Measurements from ENCODE around the gene XK.
"Not testable (repeated sequence)": the region's sequence is repeated elsewhere in the genome, so short reads cannot be mapped to it uniquely, and the experiment has no call there.

The XK gene, protein sequence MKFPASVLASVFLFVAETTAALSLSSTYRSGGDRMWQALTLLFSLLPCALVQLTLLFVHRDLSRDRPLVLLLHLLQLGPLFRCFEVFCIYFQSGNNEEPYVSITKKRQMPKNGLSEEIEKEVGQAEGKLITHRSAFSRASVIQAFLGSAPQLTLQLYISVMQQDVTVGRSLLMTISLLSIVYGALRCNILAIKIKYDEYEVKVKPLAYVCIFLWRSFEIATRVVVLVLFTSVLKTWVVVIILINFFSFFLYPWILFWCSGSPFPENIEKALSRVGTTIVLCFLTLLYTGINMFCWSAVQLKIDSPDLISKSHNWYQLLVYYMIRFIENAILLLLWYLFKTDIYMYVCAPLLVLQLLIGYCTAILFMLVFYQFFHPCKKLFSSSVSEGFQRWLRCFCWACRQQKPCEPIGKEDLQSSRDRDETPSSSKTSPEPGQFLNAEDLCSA

DNA sequence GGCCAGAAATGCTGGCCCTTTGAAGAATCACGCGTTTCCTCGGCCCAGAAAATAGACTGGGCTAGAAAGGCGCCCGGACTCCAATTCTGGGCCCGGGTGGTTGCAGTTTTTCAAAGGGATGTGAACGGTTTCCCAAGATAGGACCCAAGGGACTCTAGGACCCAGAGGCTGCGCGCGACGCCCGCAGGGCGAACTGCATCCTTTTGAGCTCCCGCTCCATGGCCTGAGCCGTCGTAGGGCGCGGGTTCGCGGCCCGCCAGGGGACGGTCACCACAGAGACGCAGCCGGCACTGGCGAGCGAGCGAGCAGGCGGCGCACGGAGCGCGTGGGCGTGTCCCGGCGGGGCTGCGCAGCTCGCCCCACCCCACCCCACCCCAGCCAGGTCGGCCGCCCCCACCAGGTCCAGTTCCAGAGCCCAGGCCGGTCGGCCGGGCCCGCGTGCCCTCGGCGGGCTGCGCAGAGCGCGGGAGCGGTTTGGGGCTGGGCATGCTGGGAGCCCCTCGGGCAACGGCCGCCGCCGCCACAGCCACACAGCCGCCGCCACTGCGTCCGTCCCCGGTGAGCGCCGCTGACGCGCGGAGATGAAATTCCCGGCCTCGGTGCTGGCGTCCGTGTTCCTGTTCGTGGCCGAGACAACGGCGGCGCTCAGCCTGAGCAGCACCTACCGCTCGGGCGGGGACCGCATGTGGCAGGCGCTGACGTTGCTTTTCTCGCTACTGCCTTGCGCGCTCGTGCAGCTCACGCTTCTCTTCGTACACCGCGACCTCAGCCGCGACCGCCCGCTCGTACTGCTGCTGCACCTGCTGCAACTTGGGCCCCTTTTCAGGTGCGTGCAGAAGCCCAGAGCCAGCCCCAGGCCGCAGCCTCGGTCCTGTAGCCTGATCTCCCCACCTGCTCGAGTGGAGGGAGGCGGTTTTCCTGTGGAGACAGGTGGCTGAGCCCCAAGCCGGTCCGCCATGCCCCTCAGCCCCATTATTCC lies at the start of gene XK:
Gene XK, plus strand, starts transcription at position 411 of the 979 bp plus-strand sequence. Its CDS starts 171 bp downstream, at position 582.
- intact Hi-C loops (cut with DNase I) = no loop called here
- peak; percentile 26 to 78 (median 58) for DNase-seq

DNA sequence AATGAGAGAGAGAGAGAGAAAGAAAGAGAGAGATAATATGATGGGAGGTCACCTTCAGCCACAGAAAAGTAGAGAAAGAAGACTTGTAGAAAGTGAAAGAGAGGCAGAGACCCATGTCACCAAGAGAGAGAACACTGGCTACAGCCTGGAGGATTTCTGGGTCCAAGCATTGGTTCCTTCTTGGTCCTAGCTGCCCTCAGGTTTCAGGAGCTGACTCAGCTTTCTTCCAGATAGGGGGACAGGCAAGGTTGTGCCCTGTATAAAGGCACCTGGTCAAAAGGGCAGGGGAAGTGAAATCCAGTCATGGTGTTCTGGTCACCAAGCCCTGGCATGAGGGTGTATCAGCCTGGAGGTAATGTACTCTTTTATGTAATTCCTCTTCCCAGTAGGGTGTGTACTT lies 47.5 kb upstream of the XK start:
- no peak for DNase-seq
- intact Hi-C loops (cut with DNase I) = no loop called here

DNA sequence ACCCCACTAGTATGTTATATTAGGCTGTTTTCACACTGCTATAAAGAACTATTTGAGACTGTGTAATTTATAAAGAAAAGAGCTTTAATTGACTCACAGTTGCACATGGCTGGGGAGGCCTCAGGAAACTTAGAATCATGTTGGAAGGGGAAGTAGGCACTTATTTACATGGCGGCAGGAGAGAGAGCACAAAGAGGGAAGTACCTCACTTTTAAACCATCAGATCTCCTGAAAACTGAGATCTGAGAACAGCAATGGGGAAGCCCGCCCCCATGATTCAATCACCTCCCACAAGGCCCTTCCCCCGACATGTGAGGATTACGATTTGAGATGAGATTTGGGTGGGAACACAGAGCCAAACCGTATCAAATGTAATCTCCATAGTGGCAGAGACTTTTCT lies 45.4 kb upstream of the XK start:
- intact Hi-C loops (cut with DNase I) = no loop called here
- no peak for DNase-seq

DNA sequence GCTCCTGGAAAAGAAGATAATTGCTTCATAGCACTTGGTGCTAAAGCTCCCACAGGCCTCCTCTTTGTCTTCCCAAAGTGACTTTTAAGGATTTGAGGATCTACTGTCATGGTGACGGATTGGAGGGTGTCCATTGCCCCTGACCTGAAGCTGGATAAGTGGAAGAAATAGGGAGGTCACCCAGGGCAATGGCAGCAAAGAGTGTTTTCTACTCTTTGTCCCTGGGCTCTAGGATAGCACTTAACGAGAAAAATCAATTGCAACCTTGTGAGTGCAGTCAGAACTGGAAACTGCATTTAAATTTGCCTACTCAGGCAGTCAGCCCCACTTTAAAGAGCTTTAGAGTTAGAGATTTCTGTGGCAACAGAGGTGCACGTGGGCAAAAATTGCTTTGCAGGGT lies 43.7 kb upstream of the XK start:
- no peak for DNase-seq
- intact Hi-C loops (cut with DNase I) = no loop called here

DNA sequence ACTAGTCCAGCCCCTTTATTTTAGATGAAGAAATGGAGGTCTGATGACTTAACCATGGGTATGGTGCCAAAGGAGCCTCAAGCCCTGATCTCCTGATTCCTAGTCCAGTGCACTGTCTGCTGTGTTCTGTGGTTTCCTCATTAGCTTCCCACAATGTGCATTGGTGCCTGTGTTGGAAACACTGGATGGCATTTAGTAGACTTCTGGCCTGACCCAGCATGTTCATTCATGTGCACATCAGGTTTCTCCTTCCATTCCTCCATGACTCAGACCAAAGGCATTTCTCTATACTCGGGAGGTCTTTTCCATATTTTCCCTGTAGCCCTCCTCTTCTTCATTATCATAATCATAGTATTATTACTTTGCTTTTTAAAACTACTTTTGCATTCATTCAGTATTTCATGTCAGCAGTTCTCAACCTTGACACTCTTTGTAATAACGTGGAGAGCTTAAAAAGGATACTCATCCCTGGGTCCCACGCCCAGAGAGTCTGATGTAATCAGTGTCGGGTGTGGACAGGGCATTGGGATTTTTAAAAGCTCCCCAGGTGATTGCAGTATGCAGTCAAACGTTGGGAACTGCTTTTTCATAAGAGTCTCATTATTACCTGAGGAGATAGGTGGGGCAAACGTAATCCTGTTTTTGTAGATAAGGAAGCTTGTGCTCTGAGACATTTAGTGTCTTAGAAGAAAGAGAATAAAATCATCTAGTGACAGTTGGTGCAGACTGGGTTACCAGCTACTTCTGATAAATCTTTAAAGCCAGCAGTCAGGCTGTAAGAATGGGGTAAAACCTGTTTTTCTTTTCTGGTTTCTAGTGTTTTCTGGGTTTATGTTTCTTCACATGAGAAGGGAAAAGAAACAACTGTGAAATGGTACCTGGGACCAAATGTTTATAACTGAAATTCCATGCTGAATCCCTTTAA lies 40.9 kb upstream of the XK start:
- no peak for DNase-seq

DNA sequence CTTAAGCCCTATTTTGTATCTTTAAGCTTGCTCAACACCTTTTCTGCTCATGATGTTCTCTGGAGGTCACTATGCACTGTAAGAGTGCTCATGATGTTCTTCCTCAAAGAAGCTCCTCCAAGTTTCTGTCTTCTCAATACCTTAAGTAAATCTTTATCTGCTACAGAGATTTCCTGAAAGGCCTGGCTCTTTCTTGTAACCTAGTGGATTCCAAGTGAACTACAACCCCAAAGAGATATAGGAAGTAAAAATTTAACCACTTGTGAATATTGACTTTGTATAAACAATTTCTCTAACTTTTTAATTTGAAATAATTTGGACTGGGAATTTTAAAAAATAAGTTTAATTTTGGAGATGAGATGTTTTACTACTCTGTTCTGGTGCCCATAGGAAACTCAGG lies 39.3 kb upstream of the XK start:
- DNase-seq = no peak
- intact Hi-C loops (cut with DNase I) = no loop called here

More for the DNA sequence above, 40.9 kb upstream of the XK start:
- intact Hi-C loops (cut with DNase I) = no loop called here

DNA sequence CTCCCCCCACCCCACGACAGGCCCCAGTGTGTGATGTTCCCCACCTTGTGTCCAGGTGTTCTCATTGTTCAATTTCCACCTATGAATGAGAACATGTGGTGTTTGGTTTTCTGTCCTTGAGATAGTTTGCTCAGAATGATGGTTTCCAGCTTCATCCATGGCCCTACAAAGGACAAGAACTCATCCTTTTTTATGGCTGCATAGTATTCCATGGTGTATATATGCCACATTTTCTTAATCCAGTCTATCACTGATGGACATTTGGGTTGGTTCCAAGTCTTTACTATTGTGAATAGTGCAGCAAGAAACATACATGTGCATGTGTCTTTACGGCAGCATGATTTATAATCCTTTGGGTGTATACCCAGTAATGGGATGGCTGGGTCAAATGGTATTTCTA lies 34.7 kb upstream of the XK start:
- intact Hi-C loops (cut with DNase I) = not testable (repeated sequence)

DNA sequence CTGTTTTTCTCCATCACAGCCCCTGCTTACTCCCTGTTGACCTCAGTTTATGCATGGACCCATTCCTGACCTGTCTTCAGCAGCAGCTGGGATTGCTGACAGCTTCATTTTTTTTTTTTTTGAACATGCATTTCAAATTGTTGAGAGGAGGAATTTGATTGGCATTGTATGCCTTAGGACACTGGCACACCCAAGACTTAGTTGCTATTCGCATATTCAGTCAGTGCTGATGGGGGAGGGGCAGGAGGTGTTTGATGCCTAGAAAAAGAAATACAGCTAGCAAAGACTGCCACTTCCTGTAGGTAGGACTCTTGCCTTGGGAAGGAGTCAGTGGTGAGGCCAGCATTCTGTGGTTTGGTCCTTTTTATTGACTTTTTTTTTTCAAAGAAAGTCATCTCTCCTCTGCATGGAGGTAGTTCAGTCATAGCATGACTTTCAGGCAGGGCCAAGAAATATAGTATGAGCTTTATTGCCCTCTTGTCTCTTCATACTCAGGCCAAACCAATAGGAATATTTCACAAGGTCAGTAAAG lies 33.6 kb upstream of the XK start:
- DNase-seq = no peak
- intact Hi-C loops (cut with DNase I) = no loop called here

More for the DNA sequence above, 34.7 kb upstream of the XK start:
- not testable (repeated sequence) for DNase-seq

DNA sequence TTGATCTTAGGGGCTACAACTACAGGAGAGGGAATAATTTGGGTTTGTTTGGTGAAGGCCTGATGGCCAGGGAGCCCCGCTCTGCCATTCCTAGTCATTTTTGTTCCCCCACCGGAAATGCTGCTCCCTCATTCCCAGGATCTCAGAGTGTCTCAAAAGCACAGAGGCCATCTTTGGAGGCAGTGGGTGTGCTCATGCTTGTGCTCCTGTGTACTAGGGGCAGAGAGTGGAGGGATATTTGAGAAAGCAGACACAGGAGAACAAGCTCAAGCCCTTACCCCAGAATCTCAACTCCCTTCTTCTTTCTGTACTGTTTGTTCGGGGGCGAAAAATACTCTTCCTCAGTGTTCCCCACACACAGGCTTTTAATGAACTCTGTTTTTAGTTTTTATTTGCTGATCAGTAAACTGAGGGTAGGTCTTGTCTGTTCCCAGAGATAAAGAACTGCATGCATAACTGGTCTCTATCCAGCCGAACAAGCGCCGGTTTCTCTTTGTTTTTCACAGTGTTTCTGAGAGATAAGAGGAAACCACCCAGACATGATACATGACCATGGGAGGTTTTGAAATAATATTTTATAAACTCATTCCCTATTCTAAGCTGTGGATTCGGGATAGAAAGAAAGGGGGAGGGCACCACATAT lies 32.9 kb upstream of the XK start:
- no peak for DNase-seq
- intact Hi-C loops (cut with DNase I) = no loop called here

DNA sequence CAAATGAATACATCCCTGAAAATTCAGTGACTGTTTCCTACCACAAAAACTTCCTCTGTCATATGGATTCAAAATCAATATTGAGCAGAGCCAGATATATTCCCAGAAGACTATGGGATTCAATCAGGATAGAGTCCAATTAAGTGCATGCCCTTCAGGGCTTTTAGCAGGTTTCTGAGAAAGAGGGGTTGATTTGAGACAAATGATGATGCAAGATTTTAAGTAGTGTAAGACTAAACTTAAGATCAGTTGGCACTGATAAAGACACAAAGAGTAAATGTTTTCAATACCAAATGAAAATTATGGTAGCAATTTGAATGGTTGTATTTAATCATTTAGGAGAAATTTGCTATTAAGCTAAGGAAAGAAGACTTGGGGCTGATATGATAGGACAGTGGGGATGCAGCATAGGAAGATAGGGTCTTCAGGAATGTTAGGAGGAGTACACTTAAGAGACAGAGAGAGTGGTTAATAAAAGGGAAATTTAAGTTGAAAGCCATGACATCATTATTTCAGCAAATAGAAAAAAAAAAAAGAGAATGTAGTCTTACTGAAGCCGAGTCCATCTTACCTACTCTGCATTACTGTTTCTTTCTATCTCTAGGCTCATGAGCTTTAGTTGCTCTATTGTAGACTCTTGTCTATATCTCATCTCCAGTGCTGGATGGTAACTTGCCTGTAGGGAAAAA lies 32.0 kb upstream of the XK start:
- DNase-seq = no peak
- intact Hi-C loops (cut with DNase I) = no loop called here

DNA sequence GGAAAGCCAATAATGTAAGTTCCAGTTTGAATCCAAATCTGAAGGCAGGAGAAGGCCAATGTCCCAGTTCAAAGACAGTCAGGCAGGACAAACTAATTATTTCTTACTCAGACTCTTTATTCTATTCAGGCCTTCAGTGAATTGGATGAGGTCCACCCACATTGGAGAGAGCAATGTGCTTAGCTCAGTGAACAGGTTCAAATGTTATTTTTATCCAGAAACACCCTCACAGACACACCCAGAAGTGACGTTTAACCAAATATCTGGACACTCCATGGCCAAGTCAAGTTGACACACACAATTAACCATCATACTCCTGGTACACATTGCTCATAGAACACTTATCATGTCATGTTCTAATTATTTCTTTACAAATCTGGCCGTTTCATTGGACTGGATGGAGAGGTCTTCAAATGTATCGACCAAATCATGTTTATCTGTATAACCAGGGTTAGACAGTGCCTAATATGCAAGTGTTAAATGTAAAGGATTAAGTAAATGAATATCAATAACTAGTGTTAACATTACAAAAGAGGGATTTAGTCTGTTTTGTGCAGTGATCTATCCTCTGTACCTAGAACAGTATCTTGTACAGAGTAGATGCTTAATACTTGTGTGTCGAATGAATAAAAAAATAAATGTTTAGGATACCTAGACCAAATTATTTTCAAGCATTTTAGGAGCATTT lies 27.1 kb upstream of the XK start:
- DNase-seq = no peak
- intact Hi-C loops (cut with DNase I) = no loop called here

DNA sequence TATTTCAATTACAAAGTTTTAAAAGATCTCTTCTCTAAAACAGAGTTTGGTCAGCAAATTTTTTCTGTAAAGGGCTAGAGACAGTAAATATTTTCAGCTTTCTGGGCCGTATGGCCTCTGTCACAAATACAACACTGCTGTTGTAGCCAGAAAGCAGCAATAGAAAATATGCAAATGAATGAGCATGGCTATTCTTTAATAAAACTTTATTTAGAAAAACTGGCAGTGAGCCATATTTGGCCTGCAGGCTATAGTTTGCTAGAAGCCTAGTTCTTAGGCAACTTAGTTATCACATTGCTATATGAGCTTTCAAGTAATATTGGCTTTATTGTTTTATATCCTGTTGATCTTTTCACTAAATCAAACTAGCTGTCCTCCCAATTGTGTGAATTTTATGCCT lies 26.5 kb upstream of the XK start:
- intact Hi-C loops (cut with DNase I) = no loop called here
- no peak for DNase-seq

DNA sequence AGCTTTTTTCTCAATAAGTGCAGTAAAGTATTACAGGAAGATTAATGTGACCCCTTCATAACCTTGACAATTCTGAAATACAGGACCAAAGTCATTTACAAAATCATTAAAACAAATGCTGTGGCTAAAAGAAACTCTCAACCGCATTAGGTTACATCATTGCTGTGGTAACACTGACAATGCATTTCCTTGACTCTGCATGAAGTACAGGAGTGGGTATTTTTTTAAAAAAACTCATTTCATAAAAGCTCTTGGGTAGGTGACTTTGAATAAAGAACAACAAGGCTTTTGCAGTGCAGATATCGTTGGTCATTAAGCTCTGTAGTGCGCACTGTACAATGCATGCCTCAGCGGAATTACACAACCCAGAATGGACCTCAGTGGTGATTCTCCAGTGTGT lies 23.4 kb upstream of the XK start:
- intact Hi-C loops (cut with DNase I) = no loop called here
- DNase-seq = no peak

DNA sequence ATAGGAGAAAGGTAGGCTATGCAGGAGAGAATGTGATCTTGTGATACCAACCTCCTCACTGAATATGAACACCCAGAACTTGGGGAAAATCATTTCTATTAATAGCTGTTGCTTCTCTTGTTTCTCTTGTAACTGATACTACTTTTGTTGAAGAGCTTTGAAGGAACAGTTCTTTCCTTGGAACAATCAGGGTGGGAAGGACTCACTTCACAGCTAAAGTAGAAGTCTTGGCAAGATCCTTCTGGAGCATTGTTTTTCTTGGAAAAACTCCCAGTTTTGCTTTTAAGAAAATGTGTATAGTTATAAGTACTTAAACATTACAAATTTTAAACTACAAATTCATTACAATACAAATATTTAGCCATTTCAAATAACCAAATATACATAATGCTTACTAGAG lies 19.1 kb upstream of the XK start:
- intact Hi-C loops (cut with DNase I) = no loop called here
- no peak for DNase-seq

DNA sequence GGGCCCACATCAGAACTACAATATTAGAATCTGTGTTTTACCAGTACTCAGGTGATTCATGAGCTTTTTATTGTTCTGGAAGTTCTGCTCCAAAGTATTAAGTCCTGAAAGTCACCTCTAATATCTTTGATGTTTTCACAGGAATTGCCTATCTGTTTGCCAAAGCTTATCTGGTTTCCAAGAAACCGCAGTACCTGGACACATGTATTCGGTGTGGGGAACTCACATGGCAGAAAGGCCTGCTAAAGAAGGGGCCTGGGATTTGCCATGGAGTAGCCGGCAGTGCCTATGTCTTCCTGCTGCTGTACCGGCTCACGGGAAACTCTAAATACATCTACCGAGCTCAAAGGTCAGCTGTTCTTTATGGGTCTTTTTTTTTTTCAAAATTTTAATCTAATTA lies 18.4 kb upstream of the XK start:
- intact Hi-C loops (cut with DNase I) = no loop called here
- no peak for DNase-seq

DNA sequence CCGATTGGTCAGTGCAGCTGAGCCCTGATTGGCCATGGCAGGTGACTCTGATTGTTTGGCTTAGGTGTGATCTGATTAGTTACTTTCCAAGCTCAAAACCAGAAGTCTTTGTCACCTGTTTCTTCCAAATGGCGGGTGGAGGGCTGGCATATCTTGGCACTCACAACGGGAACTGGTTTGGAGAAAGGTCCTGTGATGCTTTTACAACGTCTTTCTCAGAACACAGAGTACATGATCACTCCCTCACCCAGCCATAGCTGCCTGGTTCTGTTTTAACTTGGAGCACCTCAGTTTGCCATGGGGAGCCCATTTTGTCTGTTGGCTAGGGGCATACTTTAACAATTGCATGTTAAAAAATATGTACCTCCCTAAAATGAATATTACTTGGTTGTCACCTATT lies 13.0 kb upstream of the XK start:
- intact Hi-C loops (cut with DNase I) = no loop called here
- DNase-seq = no peak

DNA sequence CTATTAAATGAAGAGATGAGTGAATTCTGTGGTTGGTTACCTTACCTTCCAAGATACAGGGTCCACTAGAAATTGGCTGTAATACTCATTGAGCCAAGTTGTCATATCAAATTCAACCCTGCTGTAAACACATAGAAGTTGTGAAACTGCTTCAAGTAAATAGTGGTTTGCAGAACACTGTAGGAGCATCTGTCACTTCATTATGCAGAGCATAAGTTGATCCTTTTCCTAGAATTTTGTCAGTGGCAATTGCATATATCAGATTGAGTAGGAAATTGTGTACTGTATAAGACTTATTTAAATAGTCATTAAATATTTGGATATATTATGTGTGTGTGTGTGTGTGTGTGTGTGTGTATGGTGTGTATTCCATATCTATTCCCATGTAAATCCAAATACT lies 8.8 kb upstream of the XK start:
- DNase-seq = no peak
- intact Hi-C loops (cut with DNase I) = no loop called here

Data from head of caudate nucleus (tissue), 42 donors.